Measurements from ENCODE around the gene PIAS1.

GRCh38 chr15:68061171-68061570 is 7.1 kb downstream of the PIAS1 start:
- TF ChIP-seq POLR2A (IDR thresholded peaks at IDR 0.05; ENCODE audit: low read length): no peak
- TF ChIP-seq MAFK (IDR thresholded peaks at IDR 0.05; ENCODE audit: partially characterized antibody): no peak
- no peak for TF ChIP-seq HDAC2 (IDR thresholded peaks at IDR 0.05)
- TF ChIP-seq ESRRA (IDR thresholded peaks at IDR 0.05; ENCODE audit: borderline replicate concordance, low read length): no peak
- no peak for TF ChIP-seq CTCF (IDR thresholded peaks at IDR 0.05)
- no peak for TF ChIP-seq SMC3 (IDR thresholded peaks at IDR 0.05)
